Trophoblast cell (in vitro differentiated cells and primary cell): Measurements from ENCODE around the gene HOXD10.

Experiments
- DNase-seq, 2 donors: peaks; one replicate each; pipeline ENCODE4 v3.0.0-alpha.2; 2016
- H2AFZ ChIP-seq: 2 replicates; pipeline ENCODE4 v1.6.1; 2013; ENCODE audit warnings: low read length, moderate library complexity, mild to moderate bottlenecking; ENCODE audit not compliant: insufficient read depth, poor library complexity
- H2AK5ac ChIP-seq: 2 replicates; pipeline ENCODE4 v1.6.1; 2013; ENCODE audit warnings: mild to moderate bottlenecking, low read length
- H2BK120ac ChIP-seq: 2 replicates; pipeline ENCODE4 v1.6.1; 2013; ENCODE audit warnings: low read length, mild to moderate bottlenecking, moderate library complexity; ENCODE audit not compliant: insufficient read depth, poor library complexity
- H2BK12ac ChIP-seq: 2 replicates; pipeline ENCODE4 v1.6.1; 2013; ENCODE audit warnings: mild to moderate bottlenecking, low read length, moderate library complexity
- H2BK5ac ChIP-seq: 2 replicates; pipeline ENCODE4 v1.6.1; 2013; ENCODE audit warnings: low read length, low read depth, moderate library complexity, mild to moderate bottlenecking; ENCODE audit not compliant: poor library complexity
- H3K14ac ChIP-seq: 2 replicates; pipeline ENCODE4 v1.6.1; 2013; ENCODE audit warnings: mild to moderate bottlenecking, low read length
- H3K18ac ChIP-seq: 2 replicates; pipeline ENCODE4 v1.6.1; 2013; ENCODE audit warnings: mild to moderate bottlenecking, low read length
- H3K23ac ChIP-seq: 2 replicates; pipeline ENCODE4 v1.6.1; 2013; ENCODE audit warnings: low read length
- H3K27ac ChIP-seq: 2 replicates; pipeline ENCODE4 v1.5.1; 2013; ENCODE audit warnings: low read depth, mild to moderate bottlenecking, inconsistent platforms, low read length, moderate library complexity
- H3K27me3 ChIP-seq: 2 replicates; pipeline ENCODE4 v1.6.1; 2013; ENCODE audit warnings: inconsistent platforms, mild to moderate bottlenecking, low read length, moderate library complexity; ENCODE audit not compliant: insufficient read depth
- H3K36me3 ChIP-seq, 2 experiments: 1 replicate in 1 of 2; 2 replicates in 1 of 2; pipeline ENCODE4 v1.6.1; 2013; ENCODE audit warnings: low read length in 2 of 2, mild to moderate bottlenecking in 2 of 2, moderate library complexity in 1 of 2; ENCODE audit not compliant: insufficient read depth in 2 of 2, control insufficient read depth in 1 of 2
- H3K4ac ChIP-seq: 2 replicates; pipeline ENCODE4 v1.6.1; 2013; ENCODE audit warnings: low read depth, mild to moderate bottlenecking, low read length, moderate library complexity
- H3K4me1 ChIP-seq, 2 experiments: 1 replicate in 1 of 2; 2 replicates in 1 of 2; pipeline ENCODE4 v1.6.1; 2013; ENCODE audit warnings: low read length in 2 of 2, mild to moderate bottlenecking in 2 of 2, moderate library complexity in 1 of 2; ENCODE audit not compliant: insufficient read depth in 2 of 2, control insufficient read depth in 1 of 2
- H3K4me2 ChIP-seq: 2 replicates; pipeline ENCODE4 v1.6.1; 2013; ENCODE audit warnings: inconsistent platforms, mild to moderate bottlenecking, low read length, moderate library complexity
- H3K4me3 ChIP-seq: 2 replicates; pipeline ENCODE4 v1.5.1; 2013; ENCODE audit warnings: mild to moderate bottlenecking, low read depth, low read length, inconsistent platforms
- H3K79me1 ChIP-seq: one replicate; pipeline ENCODE4 v1.6.1; 2013; ENCODE audit warnings: low read length
- H3K79me2 ChIP-seq: 2 replicates; pipeline ENCODE4 v1.6.1; 2013; ENCODE audit warnings: low read length, mild to moderate bottlenecking; ENCODE audit not compliant: control insufficient read depth, insufficient read depth, poor library complexity
- H3K9ac ChIP-seq: 2 replicates; pipeline ENCODE4 v1.6.1; 2013; ENCODE audit warnings: mild to moderate bottlenecking, low read length
- H3K9me3 ChIP-seq: 2 replicates; pipeline ENCODE4 v1.6.1; 2013; ENCODE audit warnings: low read depth, mild to moderate bottlenecking, control low read depth, inconsistent platforms, low read length; ENCODE audit not compliant: insufficient read depth
- H4K12ac ChIP-seq: 2 replicates; pipeline ENCODE4 v1.6.1; 2013; ENCODE audit warnings: low read depth, mild to moderate bottlenecking, low read length, moderate library complexity
- H4K8ac ChIP-seq: 2 replicates; pipeline ENCODE4 v1.6.1; 2013; ENCODE audit warnings: low read depth, mild to moderate bottlenecking, low read length, moderate library complexity
- H4K91ac ChIP-seq: one replicate; pipeline ENCODE4 v1.6.1; 2013; ENCODE audit warnings: low read depth, mild to moderate bottlenecking, low read length, moderate library complexity
- WGBS: extraction: QIAGEN DNeasy Blood & Tissue Kit; methylation state at CpG from one replicate; pipeline ENCODE4 v1.1.7; 2013; ENCODE audit warnings: missing lambda C conversion rate; ENCODE audit not compliant: insufficient read length, insufficient coverage; ENCODE audit errors: extremely low coverage; 5-methylcytosine and 5-hydroxymethylcytosine counted together

HOXD10 gene

DNA sequence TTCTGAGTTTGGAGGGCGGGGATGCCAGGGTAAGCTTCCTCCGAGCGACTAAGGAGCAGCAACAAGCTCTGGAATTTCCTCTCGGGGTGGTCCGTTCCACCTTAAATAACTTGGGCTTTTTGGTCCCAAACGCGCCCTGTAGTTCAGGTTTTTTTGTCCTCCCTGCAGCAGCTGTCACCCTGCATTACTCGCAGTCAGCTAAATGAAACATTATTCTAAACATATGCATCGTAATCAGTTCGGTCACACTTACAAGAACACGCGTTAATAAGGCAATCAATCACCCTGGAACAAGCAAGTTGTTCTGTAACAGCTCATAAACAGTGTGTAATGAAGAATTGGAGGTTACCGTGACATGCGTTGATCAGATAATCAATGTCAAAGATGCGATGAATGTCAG is 41.1 kb upstream of the HOXD10 start:
- Histone ChIP-seq H2BK5ac (no peak overlapping the region), H3K27me3 (peaks cover 72% of the 10 kb centered on the region), H3K9me3 (peaks cover 6% of the 10 kb centered on the region), H3K18ac (no peak overlapping the region), H2AFZ (no peak overlapping the region), H3K4me1 (peaks cover 5 to 8% of the 10 kb centered on the region in 2 experiments), H4K8ac (no peak overlapping the region), H4K12ac (no peak overlapping the region), H3K14ac (no peak overlapping the region), H3K23ac (no peak overlapping the region), H3K79me1 (peaks cover 1% of the 10 kb centered on the region), H3K36me3 (no peaks in the 10 kb centered on the region), H4K91ac (no peak overlapping the region), H3K27ac (no peak overlapping the region), H2BK120ac (no peak overlapping the region), H3K4me2 (peak overlapping the region; percentile 30), H3K9ac (no peak overlapping the region), H3K79me2 (no peaks in the 10 kb centered on the region), H3K4me3 (no peak overlapping the region), H3K4ac (no peak overlapping the region), H2BK12ac (no peak overlapping the region), H2AK5ac (no peak overlapping the region)
- no peak for DNase-seq
- WGBS = no CpG with 5 or more reads among the region's 15 CpGs

DNA sequence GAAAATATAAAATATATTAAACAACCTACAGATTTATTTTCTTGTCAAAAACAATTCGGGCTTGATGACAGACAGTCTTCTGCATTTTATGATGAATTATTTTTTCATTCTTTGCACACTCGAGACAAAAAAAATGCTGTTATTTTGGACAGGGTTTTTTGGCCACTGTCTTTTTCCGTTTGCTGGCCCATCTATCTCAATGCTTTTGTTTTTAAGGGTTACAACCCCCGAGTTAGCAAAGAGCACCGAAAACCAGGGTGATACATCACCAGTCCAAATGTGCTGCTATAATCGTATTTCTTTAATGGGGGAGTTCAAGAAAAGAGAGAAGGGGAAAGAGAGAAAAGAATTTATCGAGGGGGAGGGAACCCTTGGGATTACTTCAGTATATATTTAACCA is 40.5 kb upstream of the HOXD10 start:
- Histone ChIP-seq H3K27ac (no peak overlapping the region), H3K4me1 (peaks cover 10 to 13% of the 10 kb centered on the region in 2 experiments), H2BK12ac (no peak overlapping the region), H2AFZ (no peak overlapping the region), H3K23ac (no peak overlapping the region), H2BK120ac (no peak overlapping the region), H3K36me3 (no peaks in the 10 kb centered on the region), H3K27me3 (peaks cover 72% of the 10 kb centered on the region), H3K4me3 (no peak overlapping the region), H2BK5ac (no peak overlapping the region), H3K79me2 (no peaks in the 10 kb centered on the region), H3K18ac (no peak overlapping the region), H3K14ac (no peak overlapping the region), H4K91ac (no peak overlapping the region), H3K9me3 (peaks cover 12% of the 10 kb centered on the region), H4K8ac (no peak overlapping the region), H3K4me2 (no peak overlapping the region), H3K4ac (no peak overlapping the region), H3K9ac (no peak overlapping the region), H4K12ac (no peak overlapping the region), H2AK5ac (no peak overlapping the region), H3K79me1 (peaks cover 1% of the 10 kb centered on the region)
- no CpG with 5 or more reads among the region's 7 CpGs for WGBS
- DNase-seq = no peak

DNA sequence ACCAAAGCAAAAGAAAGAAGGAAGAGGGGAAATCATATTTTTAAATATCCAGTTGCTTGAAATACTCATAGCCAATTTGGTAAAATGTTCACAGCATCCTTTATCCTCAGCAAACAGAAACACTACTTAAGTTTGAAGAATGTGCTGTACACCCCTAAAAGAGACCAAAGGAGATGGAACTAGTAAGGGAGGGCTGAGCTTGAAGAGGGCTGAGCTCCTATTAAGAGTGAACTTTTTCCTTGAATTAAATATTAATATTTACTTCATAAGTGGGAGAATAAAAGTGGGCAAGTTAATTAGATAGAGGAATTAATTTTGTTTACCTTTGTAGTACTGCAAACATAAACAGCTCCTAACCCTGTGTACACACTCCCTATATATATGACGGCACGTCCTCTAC is 39.8 kb upstream of the HOXD10 start:
- H4K12ac ChIP-seq = no peak overlapping the region
- H3K4ac ChIP-seq = no peak overlapping the region
- DNase-seq = no peak
- no peak overlapping the region for H2BK5ac ChIP-seq
- no peak overlapping the region for H3K9ac ChIP-seq
- H4K91ac ChIP-seq = no peak overlapping the region
- no peak overlapping the region for H3K23ac ChIP-seq
- H3K36me3 ChIP-seq = no peaks in the 10 kb centered on the region
- no peaks in the 10 kb centered on the region for H3K79me2 ChIP-seq
- no peak overlapping the region for H2BK12ac ChIP-seq
- H3K27ac ChIP-seq = no peak overlapping the region
- no peak overlapping the region for H3K4me3 ChIP-seq
- H3K4me2 ChIP-seq = no peak overlapping the region
- H3K79me1 ChIP-seq = peaks cover 1% of the 10 kb centered on the region
- no CpG with 5 or more reads among the region's 2 CpGs for WGBS
- H2AK5ac ChIP-seq = no peak overlapping the region
- no peak overlapping the region for H2AFZ ChIP-seq
- no peak overlapping the region for H3K18ac ChIP-seq
- H3K4me1 ChIP-seq = peaks cover 10 to 13% of the 10 kb centered on the region in 2 experiments
- H4K8ac ChIP-seq = no peak overlapping the region
- no peak overlapping the region for H3K14ac ChIP-seq
- H3K27me3 ChIP-seq = peaks cover 72% of the 10 kb centered on the region
- H2BK120ac ChIP-seq = no peak overlapping the region
- peaks cover 14% of the 10 kb centered on the region for H3K9me3 ChIP-seq

DNA sequence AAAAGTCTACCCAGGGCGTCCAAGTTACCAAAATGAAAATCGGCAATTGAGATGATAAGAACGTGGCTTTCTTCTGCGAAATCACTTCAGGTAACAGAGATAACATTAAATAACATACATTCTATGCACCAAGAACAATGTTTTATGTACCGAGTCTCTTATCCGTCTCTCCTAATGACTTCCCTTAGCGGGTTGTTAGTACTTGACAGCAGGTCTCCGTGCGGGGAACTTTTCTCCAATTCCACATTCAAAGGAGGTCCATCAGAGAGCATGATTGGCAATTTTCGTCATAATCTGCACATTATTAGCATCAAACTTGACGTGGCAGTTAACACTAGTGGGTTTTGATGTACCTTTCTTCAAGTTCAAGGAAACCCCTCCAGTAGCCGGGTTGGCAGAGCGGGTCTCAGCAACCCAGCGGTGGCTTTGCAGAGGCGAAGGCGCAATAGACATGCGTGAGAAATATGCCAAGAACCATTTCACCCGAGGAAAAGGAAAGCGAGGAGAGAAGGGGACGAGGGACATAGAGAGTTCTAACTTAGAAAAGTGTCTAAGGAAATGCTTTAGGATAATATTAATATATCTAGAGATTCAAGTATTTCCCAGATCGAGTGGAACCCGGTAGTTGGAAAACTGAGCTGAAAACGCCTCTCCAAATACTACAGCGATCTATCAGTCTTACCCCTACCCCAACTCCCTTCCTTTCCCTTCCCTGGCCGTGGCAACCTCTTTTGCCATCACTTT is 37.9 kb upstream of the HOXD10 start:
- H3K4me3 ChIP-seq = no peak overlapping the region
- H2BK12ac ChIP-seq = no peak overlapping the region
- H2BK120ac ChIP-seq = no peak overlapping the region
- whole genome bisulfite sequencing = no CpG with 5 or more reads among the region's 25 CpGs
- H3K9me3 ChIP-seq = peaks cover 12% of the 10 kb centered on the region
- peaks cover 73% of the 10 kb centered on the region for H3K27me3 ChIP-seq
- no peak overlapping the region for H3K9ac ChIP-seq
- no peak overlapping the region for H3K14ac ChIP-seq
- no peak overlapping the region for H4K12ac ChIP-seq
- no peak for DNase-seq
- H3K4ac ChIP-seq = no peak overlapping the region
- no peak overlapping the region for H3K23ac ChIP-seq
- H3K79me2 ChIP-seq = no peaks in the 10 kb centered on the region
- H3K4me1 ChIP-seq = peaks cover 20% of the 10 kb centered on the region in 2 experiments
- H3K4me2 ChIP-seq = peak overlapping the region; percentile 59
- H4K8ac ChIP-seq = no peak overlapping the region
- H2BK5ac ChIP-seq = no peak overlapping the region
- no peaks in the 10 kb centered on the region for H3K36me3 ChIP-seq
- H3K27ac ChIP-seq = no peak overlapping the region
- no peak overlapping the region for H2AFZ ChIP-seq
- peaks cover 1% of the 10 kb centered on the region for H3K79me1 ChIP-seq
- no peak overlapping the region for H4K91ac ChIP-seq
- no peak overlapping the region for H3K18ac ChIP-seq
- H2AK5ac ChIP-seq = no peak overlapping the region
